Measurements from ENCODE around the gene SCML1.

Gene SCML1

DNA sequence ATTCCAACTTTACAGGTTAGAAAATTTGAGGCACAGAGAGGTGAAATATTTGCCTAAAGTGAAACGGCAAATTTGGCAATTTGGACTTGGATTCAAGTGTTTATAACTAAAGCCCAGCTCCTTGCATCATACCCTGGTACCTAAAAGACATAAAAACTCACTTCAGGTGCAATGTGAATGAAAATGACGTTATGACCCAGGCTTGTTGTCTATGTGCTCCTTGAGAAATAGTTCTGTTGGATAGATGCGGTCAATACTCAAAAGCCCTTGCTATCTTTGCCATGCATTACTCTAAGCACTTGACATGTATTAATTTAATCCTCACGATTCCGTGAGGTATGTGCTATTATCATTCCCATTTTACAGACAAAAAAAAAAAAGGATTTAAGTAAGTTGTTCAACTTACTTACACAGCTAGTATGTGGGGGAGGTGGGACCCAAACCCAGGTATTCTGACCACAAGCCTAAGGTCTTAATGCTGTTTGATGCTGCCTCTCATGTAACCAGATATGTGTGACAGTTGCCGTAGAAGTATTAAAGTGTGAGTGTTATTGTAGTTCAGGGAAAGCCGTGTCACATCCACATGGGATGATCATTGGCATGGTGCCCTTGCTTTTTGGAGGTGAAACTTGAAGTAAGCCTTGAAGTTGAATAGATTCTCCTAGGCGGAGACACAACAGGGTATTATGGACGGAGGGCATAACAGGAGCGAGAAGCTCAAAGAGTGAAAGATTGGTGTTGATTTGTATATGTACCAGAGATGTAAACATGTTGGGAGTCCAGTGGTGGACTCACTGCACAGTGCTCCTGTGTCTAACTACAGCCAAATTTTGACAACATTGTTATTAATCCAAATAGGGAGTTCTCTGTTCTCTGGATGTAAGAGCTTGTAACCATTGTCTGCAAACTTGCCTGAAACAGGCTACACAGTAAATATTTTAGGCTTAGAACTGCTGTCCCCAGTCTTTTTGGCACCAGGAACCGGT, 3.1 kb downstream of the SCML1 start:
- Histone ChIP-seq H3K4me1 (ENCODE audit: control insufficient read depth, low read length) (no peaks in the 10 kb centered on the region), H3K9me2 (replicated peaks; ENCODE audit: control insufficient read depth, low read length) (no peaks in the 10 kb centered on the region), H3K9me3 (ENCODE audit: control insufficient read depth, insufficient read depth, low read length) (no peaks in the 10 kb centered on the region), H3F3A (ENCODE audit: control insufficient read depth, insufficient read depth) (no peaks in the 10 kb centered on the region), H3K36me3 (ENCODE audit: control insufficient read depth, low read length) (no peaks in the 10 kb centered on the region), H3K4me2 (ENCODE audit: low read length) (no peak overlapping the region), H3K27me3 (ENCODE audit: control insufficient read depth, low read length) (no peaks in the 10 kb centered on the region), H3K27ac (ENCODE audit: low read depth, low read length) (no peak overlapping the region), H4K20me1 (ENCODE audit: control insufficient read depth, insufficient read depth, low read depth, low read length) (no peaks in the 10 kb centered on the region), H3K79me2 (ENCODE audit: control insufficient read depth, low read length) (no peaks in the 10 kb centered on the region), H3K4me3 (ENCODE audit: low read length) (no peak overlapping the region)
- TF ChIP-seq, protein P1, sequence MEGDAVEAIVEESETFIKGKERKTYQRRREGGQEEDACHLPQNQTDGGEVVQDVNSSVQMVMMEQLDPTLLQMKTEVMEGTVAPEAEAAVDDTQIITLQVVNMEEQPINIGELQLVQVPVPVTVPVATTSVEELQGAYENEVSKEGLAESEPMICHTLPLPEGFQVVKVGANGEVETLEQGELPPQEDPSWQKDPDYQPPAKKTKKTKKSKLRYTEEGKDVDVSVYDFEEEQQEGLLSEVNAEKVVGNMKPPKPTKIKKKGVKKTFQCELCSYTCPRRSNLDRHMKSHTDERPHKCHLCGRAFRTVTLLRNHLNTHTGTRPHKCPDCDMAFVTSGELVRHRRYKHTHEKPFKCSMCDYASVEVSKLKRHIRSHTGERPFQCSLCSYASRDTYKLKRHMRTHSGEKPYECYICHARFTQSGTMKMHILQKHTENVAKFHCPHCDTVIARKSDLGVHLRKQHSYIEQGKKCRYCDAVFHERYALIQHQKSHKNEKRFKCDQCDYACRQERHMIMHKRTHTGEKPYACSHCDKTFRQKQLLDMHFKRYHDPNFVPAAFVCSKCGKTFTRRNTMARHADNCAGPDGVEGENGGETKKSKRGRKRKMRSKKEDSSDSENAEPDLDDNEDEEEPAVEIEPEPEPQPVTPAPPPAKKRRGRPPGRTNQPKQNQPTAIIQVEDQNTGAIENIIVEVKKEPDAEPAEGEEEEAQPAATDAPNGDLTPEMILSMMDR (IDR thresholded peaks at IDR 0.05; ENCODE audit: low read depth, low read length, poor library complexity, severe bottlenecking) = no peak
- no peak for TF ChIP-seq EZH2phosphoT487 (IDR thresholded peaks at IDR 0.05; ENCODE audit: borderline replicate concordance, low read length)

DNA sequence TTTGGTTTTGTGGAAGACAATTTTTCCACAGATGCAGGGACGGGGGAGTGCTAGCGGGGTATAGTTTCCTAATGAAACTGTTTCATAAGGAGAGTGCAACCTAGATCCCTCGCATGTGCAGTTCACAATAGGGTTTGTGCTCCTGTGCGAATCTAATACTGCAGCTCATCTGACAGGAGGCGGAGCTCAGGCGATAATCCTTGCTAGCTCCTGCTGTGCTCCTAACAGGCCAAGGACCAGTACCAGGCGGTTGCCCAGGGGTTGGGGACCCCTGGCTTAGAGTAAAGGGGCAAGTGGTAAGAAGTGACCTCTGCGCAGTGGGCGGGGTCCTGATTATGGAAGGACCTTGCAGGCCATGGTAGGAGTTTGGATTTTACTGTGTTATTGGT, 3.8 kb downstream of the SCML1 start:
- Histone ChIP-seq H3K27me3 (ENCODE audit: control insufficient read depth, low read length) (no peaks in the 10 kb centered on the region), H4K20me1 (ENCODE audit: control insufficient read depth, insufficient read depth, low read depth, low read length) (no peaks in the 10 kb centered on the region), H3K4me3 (ENCODE audit: low read length) (no peak overlapping the region), H3K9me3 (ENCODE audit: control insufficient read depth, insufficient read depth, low read length) (no peaks in the 10 kb centered on the region), H3K4me2 (ENCODE audit: low read length) (no peak overlapping the region), H3F3A (ENCODE audit: control insufficient read depth, insufficient read depth) (no peaks in the 10 kb centered on the region), H3K9me2 (replicated peaks; ENCODE audit: control insufficient read depth, low read length) (no peaks in the 10 kb centered on the region), H3K27ac (ENCODE audit: low read depth, low read length) (no peak overlapping the region), H3K79me2 (ENCODE audit: control insufficient read depth, low read length) (no peaks in the 10 kb centered on the region), H3K4me1 (ENCODE audit: control insufficient read depth, low read length) (no peaks in the 10 kb centered on the region), H3K36me3 (ENCODE audit: control insufficient read depth, low read length) (no peaks in the 10 kb centered on the region)
- no peak for TF ChIP-seq EZH2phosphoT487 (IDR thresholded peaks at IDR 0.05; ENCODE audit: borderline replicate concordance, low read length)
- TF ChIP-seq, protein P1 (IDR thresholded peaks at IDR 0.05; ENCODE audit: low read depth, low read length, poor library complexity, severe bottlenecking) = no peak

DNA sequence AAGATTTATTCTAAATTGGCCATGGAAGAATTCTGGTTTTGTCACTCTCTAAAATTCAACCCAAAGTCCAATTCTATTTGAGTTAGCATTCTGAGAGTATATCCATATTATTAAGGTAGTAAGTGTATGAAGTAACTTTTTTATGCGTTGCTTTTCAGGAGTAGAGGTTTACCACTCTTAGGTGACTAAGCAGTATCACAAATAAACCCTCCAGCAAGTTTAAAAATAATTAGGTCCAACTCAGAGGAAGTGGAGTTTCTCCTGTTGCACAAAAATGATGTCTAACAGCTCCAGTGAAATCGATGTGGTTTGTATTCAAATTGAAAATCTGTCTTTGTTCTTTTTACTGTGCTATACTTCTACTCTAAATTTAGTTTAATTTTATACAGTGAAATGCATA, 6.6 kb downstream of the SCML1 start:
- Histone ChIP-seq H3K27me3 (ENCODE audit: control insufficient read depth, low read length) (no peaks in the 10 kb centered on the region), H3K36me3 (ENCODE audit: control insufficient read depth, low read length) (no peaks in the 10 kb centered on the region), H3K79me2 (ENCODE audit: control insufficient read depth, low read length) (no peaks in the 10 kb centered on the region), H3F3A (ENCODE audit: control insufficient read depth, insufficient read depth) (no peaks in the 10 kb centered on the region), H3K27ac (ENCODE audit: low read depth, low read length) (no peak overlapping the region), H4K20me1 (ENCODE audit: control insufficient read depth, insufficient read depth, low read depth, low read length) (no peaks in the 10 kb centered on the region), H3K4me3 (ENCODE audit: low read length) (no peak overlapping the region), H3K4me2 (ENCODE audit: low read length) (no peak overlapping the region), H3K4me1 (ENCODE audit: control insufficient read depth, low read length) (no peaks in the 10 kb centered on the region), H3K9me2 (replicated peaks; ENCODE audit: control insufficient read depth, low read length) (no peaks in the 10 kb centered on the region), H3K9me3 (ENCODE audit: control insufficient read depth, insufficient read depth, low read length) (no peaks in the 10 kb centered on the region)
- TF ChIP-seq, protein P1 (IDR thresholded peaks at IDR 0.05; ENCODE audit: low read depth, low read length, poor library complexity, severe bottlenecking) = no peak
- no peak for TF ChIP-seq EZH2phosphoT487 (IDR thresholded peaks at IDR 0.05; ENCODE audit: borderline replicate concordance, low read length)
